HG02763 (cell line): ENCODE measurements around the gene ARMC2.
A peak's percentile ranks its signal among the peaks of the same experiment; 100 is the strongest.

Source experiments
- ATAC-seq: cut with Tn5 transposase; IDR thresholded peaks from one replicate; pipeline ENCODE4 v1.9.1; 2021; ENCODE audit warnings: mild to moderate bottlenecking, moderate library complexity; ENCODE audit not compliant: unreplicated experiment

The ARMC2 gene

GRCh38 chr6:108982154-108983113 is 134.2 kb downstream of the ARMC2 start:
- ATAC-seq: no peak

DNA sequence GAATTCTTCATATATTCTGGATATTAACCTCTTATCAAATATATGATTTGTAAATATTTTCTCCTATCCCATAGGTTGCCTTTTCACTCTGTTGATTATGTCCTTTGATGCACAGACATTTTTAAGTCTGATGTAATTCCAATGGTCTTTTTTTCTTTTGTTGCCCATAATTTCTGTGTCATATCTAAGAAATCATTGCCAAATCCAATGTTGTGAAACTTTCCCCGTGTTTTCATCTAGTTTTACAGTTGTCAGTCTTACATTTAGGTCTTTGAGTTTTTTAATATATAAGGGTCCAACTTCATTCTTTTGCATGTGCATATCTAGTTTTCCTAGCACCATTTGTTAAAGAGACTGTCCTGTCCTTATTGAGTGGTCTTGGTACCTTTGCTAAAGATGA is 134.9 kb downstream of the ARMC2 start:
- no peak for ATAC-seq

DNA sequence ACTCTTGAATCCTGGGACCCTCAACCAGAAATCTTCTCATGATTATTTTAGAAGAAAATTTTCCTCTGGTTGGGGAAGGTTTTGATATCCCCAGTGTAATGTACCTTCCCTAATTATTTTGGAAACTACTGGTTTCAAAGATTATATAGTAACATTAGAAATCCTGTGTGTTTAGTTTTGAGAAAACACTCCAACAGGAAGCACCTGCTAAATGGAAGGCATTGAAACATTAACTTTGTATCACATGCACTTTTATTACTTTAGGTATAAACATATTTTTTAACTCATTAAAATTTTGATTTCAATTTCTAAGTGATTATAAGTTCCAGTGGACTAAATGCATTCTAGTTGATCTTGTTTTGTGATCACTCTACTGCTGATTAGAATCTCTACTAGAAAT is 137.1 kb downstream of the ARMC2 start:
- no peak for ATAC-seq

DNA sequence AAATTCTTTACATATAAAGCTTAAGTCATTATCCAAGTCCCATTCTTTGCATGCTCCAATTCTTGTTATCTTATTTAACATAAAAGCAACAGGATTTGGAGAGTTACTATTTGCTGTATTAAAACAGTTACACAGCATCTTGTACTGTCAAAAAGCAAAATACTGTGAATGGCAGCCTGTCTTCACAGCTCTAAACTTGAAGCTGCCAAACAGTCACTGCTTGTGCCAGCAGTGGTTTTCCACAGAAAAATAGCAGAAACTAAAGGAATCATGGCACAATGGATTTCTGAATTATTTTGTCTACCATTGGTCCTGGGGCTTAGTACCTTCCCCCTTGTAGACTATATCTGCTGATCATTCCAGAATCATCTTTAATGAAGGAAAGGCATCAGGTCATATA is 138.9 kb downstream of the ARMC2 start:
- no peak for ATAC-seq

DNA sequence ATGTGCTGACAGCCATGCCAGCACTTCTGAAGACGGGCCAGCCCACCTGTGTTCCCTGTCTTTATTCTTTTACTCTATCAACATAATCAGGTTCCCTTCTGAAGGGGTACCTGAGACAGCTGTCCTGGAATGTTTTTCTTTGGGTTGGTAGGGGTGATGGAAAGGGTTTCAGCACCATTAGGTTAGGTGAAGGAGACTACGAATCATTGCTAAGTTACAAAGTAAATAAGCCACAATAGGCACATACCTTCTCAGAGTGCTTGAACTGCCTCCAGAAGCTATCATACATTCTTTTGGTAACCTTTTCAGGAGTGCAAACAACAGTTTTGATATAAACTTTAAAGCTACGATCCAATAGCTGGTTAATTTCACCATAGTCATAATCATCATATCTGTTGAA is 140.1 kb downstream of the ARMC2 start:
- ATAC-seq: no peak

DNA sequence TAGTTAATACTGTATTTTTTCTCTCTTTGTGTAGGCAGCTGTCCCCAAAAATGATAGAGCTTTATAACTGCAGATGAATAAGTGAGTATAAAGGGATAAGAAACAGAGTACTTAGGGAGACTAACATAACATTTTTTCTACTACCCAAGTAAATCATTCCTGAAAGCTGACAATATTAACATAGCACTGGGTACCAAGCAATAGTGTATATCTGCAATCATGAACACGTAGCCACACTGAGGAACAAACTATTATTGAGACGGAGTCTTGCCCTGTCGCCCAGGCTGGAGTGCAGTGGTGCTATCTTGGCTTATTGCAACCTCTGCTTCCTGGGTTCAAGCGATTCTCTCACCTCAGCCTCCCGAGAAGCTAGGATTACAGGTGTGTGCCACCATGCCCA is 140.5 kb downstream of the ARMC2 start:
- ATAC-seq: no peak

DNA sequence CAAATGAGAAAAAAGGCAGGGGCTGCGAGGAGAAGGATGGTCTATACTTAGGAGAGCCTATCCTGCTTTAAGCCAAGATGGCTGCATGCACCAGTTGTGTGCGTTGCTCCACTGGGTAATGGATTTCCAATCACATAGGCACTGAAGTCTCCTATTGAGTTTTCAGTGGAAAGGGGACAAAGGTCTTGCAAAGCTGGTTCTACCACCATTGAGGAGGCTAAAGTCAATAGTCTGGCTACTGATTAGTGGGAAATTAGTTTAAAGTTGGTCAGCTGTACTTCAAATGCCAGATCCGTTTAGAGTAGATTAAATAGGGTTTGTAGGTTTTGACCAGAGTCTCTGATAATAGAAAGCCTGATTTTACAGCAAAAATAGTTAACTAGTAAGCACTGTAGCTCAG is 141.5 kb downstream of the ARMC2 start:
- no peak for ATAC-seq

DNA sequence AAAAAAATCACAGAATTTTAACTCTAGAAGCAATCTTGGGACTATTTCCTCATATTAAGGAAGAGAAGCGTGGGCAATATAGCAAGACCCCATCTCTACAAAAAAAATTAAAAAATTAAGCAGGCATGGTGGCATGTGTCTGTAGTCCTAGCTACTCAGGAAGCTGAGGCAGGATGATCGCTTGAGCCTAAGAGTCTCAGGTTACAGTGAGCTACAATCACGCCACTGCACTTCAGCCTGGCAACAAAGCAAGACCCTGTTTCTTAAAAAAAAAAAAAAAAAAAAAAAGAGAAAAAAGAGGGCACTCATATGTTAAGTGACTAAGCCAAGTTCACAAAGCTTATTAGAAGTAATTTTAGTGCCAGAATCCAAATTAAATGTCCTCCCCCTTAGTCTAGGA is 145.7 kb downstream of the ARMC2 start:
- no peak for ATAC-seq

GRCh38 chr6:108995296-108995695 is 147.1 kb downstream of the ARMC2 start:
- no peak for ATAC-seq

DNA sequence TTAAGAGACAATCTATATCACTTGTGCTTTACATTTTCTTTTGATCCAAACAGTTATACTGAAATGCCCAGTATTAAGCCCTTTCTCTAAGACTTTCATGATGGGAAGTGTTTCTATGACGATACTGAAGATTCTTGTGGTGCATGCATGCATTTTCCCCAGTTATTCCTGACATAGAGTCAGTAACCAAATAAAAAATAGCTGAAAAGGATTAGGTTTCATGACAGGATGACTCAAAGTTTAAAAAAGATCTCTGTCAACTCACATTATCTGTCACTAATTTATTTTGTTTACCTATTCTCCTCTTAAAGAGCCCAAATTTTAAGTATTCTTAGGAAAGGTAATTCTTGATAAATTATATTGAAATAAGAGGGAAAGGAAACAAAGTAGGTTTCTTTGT is 148.0 kb downstream of the ARMC2 start:
- no peak for ATAC-seq

GRCh38 chr6:108998485-108998884 is 150.3 kb downstream of the ARMC2 start:
- ATAC-seq: no peak

DNA sequence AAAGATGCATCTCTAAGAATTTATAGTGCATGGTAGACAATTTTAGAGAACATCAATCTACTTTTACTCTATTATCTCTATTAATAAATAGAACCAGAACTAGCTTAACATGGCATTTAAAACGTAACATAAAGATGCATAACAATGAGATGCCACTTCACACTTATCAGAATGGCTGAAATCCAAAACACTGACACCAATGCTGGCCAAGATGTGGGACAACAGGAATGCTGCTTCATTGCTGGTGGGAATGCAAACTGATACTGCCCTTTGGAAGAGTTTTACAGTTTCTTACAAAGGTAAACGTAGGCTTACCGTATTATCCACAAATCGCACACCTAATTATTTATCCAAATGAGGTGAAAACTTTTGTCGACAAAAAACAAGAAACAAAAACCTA is 151.2 kb downstream of the ARMC2 start:
- no peak for ATAC-seq

DNA sequence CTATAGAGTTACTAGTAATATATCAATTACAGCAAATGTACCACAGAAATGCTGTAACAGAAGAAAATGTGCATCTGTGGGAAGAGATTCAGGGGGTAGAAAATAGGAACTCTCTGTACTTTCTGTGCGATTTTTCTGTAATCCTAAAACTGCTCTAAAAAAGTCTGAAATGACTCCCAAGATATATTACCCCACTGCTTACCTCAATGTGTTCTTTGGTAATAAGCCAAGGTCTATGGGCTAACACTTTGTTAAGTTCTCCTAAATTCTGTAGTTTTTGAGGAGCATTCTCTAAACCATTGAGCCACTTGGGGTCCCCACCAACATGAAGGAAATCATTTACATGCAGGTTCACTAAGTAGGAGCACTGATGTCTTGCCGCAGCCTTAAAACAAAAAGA is 152.1 kb downstream of the ARMC2 start:
- ATAC-seq: no peak

DNA sequence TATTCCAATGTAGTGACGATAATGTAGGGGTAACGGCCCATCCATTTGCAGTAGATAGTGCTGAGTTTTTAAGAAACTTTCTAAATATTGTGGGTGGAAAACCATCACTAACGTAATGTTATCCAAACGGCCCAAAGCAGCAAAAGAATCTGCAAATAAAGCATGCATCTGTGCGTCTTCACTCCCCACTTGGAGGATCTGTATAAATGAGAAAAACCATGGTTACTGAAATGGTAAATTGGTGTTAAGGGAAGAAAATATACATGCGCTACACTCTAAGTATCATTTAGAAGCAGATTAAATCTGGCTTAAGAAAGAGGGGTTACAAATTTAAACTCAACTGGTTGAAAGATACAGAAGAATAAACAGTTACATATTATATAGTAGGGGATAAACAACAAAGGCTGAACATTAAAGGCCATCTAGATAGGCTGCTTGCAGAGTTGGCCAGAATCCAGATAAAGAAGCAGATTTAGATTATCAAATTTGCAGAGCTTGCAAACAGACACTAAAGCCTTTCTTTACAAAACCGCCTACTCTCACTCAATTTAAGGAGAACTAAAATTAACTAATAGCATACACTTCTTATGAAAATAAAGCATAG is 153.2 kb downstream of the ARMC2 start:
- no peak for ATAC-seq

GRCh38 chr6:109002051-109002697 is 154.0 kb downstream of the ARMC2 start:
- no peak for ATAC-seq

- no peak for ATAC-seq
These were observed 154.7 kb downstream of the ARMC2 start for GRCh38 chr6:109002882-109003281.

GRCh38 chr6:109006818-109007217 is 158.6 kb downstream of the ARMC2 start:
- ATAC-seq: no peak

GRCh38 chr6:109007521-109007920 is 159.3 kb downstream of the ARMC2 start:
- no peak for ATAC-seq

- ATAC-seq: no peak
These were observed 159.8 kb downstream of the ARMC2 start for GRCh38 chr6:109008054-109008453.

DNA sequence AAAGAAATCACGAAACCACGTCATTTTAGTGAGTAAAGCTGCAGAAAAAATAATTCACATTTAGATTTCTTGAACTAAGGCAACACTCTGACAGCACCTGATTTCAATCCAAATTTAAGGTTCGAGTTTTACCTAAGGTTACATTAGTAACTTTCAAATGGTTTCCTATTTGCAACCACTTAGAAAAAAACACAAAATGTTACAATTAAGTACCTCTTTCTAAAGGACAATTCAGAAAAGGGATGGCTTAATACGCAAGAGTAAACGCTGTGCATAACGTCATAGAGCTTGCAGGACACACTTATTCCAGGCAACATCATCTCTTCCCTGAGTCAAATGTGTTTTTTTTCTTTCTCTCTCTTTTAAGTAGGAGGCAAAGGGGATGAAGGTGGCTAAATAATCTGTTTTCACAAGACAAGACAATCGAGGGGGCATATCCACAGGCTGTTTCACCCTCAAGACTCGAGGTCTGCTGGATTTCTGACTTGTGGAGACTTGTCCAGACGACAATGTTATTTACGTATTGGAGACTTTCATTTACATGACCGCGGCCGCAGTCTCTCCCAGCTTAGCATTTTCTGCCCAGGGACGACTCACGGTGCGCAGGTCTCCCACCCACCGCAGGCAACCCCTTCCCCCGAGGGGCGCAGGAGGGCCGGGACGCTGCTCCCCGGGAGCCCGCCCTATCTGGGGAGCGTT is 160.5 kb downstream of the ARMC2 start:
- ATAC-seq: peak; percentile 28

GRCh38 chr6:109009236-109009961 is 161.2 kb downstream of the ARMC2 start:
- ATAC-seq: peak; percentile 92
